WI38 (cell line): ENCODE measurements around the gene SPINT2.

Experiments used
- H3K4me3 ChIP-seq: 2 replicates; pipeline ENCODE4 v1.5.1; 2011; ENCODE audit warnings: low read depth, mild to moderate bottlenecking, control low read depth, low read length
- CTCF ChIP-seq: IDR thresholded peaks from 2 replicates; pipeline ENCODE4 v1.5.1; 2012; ENCODE audit warnings: low read depth, mild to moderate bottlenecking, control low read depth, low read length

Gene SPINT2

GRCh38 chr19:38298821-38299680 lies 34.7 kb downstream of the SPINT2 start:
- no peak overlapping the region for H3K4me3 ChIP-seq
- TF ChIP-seq CTCF = no peak

- no peak for TF ChIP-seq CTCF
- H3K4me3 ChIP-seq = no peak within 1 kb of the TSS
These were observed 39.4 kb downstream of the SPINT2 start, which contains the start of gene C19orf33 for GRCh38 chr19:38303517-38304351. Gene C19orf33 (plus strand): TSS chr19:38304251. CDS start chr19:38304262, 11 bp downstream.

GRCh38 chr19:38304352-38304865 lies 40.0 kb downstream of the SPINT2 start:
- TF ChIP-seq CTCF = no peak
- H3K4me3 ChIP-seq = no peak overlapping the region

DNA sequence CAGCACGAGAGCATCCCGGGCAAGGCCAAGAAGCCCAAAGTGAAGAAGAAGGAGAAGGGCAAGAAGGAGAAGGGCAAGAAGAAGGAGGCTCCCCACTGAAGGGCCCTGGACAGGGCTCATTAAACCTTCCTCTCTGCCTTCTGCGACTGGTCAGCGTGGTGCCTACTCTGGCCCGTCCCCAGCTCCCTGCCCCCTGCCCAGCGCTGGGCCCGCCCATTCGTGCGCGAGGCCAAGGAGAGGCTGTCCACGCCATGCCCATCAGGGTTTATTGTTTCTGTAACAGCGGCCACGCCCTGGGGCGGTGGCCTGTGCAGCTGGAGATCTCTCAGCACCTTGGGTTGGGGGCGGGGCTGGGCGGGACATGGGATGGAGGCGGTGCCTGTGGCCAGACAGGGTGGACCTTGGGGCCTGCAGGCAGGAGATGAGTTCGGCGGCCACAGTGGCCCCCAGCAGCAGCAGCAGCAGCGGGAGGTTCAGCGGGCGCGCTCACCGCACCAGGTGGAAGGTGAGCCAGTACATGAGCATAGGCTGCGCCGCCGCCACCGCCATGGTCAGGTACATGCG lies 40.6 kb downstream of the SPINT2 start:
- H3K4me3 ChIP-seq = no peak overlapping the region
- TF ChIP-seq CTCF = no peak

GRCh38 chr19:38306236-38306635 lies 41.9 kb downstream of the SPINT2 start:
- TF ChIP-seq CTCF = no peak
- H3K4me3 ChIP-seq = no peak overlapping the region

- no peak for TF ChIP-seq CTCF
- H3K4me3 ChIP-seq = no peak overlapping the region
These were observed 42.7 kb downstream of the SPINT2 start for GRCh38 chr19:38307076-38307475.
